ENCODE results near the gene TOP2A. TPM values are rescaled to one million over a fixed set of nuclear protein-coding genes. Genes with fewer than 3 reads are reported as not detected.

TOP2A gene
- 272 and 315 TPM in 2 replicates for total RNA-seq (2014; rRNA removed; shearing (Covaris generic))
- polyA plus RNA-seq (2014; cell fraction: nucleus; rRNA removed) = 150 and 253 TPM in 2 replicates

- peak; percentile 100 for DNase-seq (ENCODE audit: extremely low read depth, low read depth)
These were observed at the start of gene TOP2A for GRCh38 chr17:40417609-40418427. TSS of gene TOP2A (minus strand) at chr17:40417896. CDS start at chr17:40417791, 105 bp downstream.

GRCh38 chr17:40467281-40467867, 49.7 kb upstream of the TOP2A start:
- DNase-seq (ENCODE audit: extremely low read depth, low read depth) = no peak

- DNase-seq (ENCODE audit: extremely low read depth, low read depth) = no peak
These were observed 48.7 kb upstream of the TOP2A start for GRCh38 chr17:40466298-40466971.

GRCh38 chr17:40464392-40464855, 46.7 kb upstream of the TOP2A start:
- DNase-seq (ENCODE audit: extremely low read depth, low read depth) = no peak

GRCh38 chr17:40463122-40463550, 45.4 kb upstream of the TOP2A start:
- DNase-seq (ENCODE audit: extremely low read depth, low read depth) = no peak

- no peak for DNase-seq (ENCODE audit: extremely low read depth, low read depth)
These were observed 44.8 kb upstream of the TOP2A start for GRCh38 chr17:40462343-40463121.

GRCh38 chr17:40461732-40462342, 44.1 kb upstream of the TOP2A start:
- no peak for DNase-seq (ENCODE audit: extremely low read depth, low read depth)

- no peak for DNase-seq (ENCODE audit: extremely low read depth, low read depth)
These were observed 43.5 kb upstream of the TOP2A start for GRCh38 chr17:40460968-40461731.

GRCh38 chr17:40460604-40460967, 42.9 kb upstream of the TOP2A start:
- DNase-seq (ENCODE audit: extremely low read depth, low read depth) = no peak

- no peak for DNase-seq (ENCODE audit: extremely low read depth, low read depth)
These were observed 42.2 kb upstream of the TOP2A start for GRCh38 chr17:40459636-40460603.

GRCh38 chr17:40458851-40459482, 41.3 kb upstream of the TOP2A start:
- no peak for DNase-seq (ENCODE audit: extremely low read depth, low read depth)

- DNase-seq (ENCODE audit: extremely low read depth, low read depth) = no peak
These were observed 40.5 kb upstream of the TOP2A start for GRCh38 chr17:40457964-40458791.

- no peak for DNase-seq (ENCODE audit: extremely low read depth, low read depth)
These were observed 39.7 kb upstream of the TOP2A start for GRCh38 chr17:40457369-40457768.

- DNase-seq (ENCODE audit: extremely low read depth, low read depth) = no peak
These were observed 38.8 kb upstream of the TOP2A start for GRCh38 chr17:40456396-40456951.

- DNase-seq (ENCODE audit: extremely low read depth, low read depth) = no peak
These were observed 36.9 kb upstream of the TOP2A start for GRCh38 chr17:40454613-40454995.

- DNase-seq (ENCODE audit: extremely low read depth, low read depth) = no peak
These were observed 36.4 kb upstream of the TOP2A start for GRCh38 chr17:40453881-40454612.
